Endothelial cell of umbilical vein (primary cell): ENCODE data around the gene GRM4. TPM values are rescaled to one million over a fixed set of nuclear protein-coding genes. Genes with fewer than 3 reads are reported as not detected.

Experiments used
- BruUV-seq: library from RNA; stranded (reverse); fragments of 400-500 nt; replicated peaks from 2 replicates; lab custom pipeline; 2021; lab: Mats Ljungman, UMichigan
- CTCF ChIA-PET: fragments of 300-600, 350-600 bp; sonication (Branson Sonifier 250); formaldehyde crosslinking; loops from one replicate; lab custom pipeline; 2021; ENCODE audit warnings: antibody characterized with exemption, inconsistent platforms; lab: Charles Lee
- POLR2A ChIA-PET: fragments of 300-600, 350-600 bp; sonication (Branson Sonifier 250); formaldehyde crosslinking; loops from one replicate; lab custom pipeline; 2021; ENCODE audit warnings: antibody characterized with exemption, inconsistent platforms; lab: Charles Lee
- DNase-seq: peaks from one replicate; pipeline ENCODE4 v3.0.0-alpha.2; 2011; ENCODE audit warnings: low read depth, low spot score
- FAIRE-seq: peaks from 2 replicates; lab custom pipeline; 2011; peaks lifted over from hg19 to GRCh38; lab: Jason Lieb, UNC
- H2AFZ ChIP-seq: 2 replicates; pipeline ENCODE4 v1.6.0; 2012; ENCODE audit warnings: low read depth, low read length, control low read depth, inconsistent platforms
- H3K27ac ChIP-seq: 2 replicates; pipeline ENCODE4 v1.5.1; 2011; ENCODE audit warnings: low read depth, mild to moderate bottlenecking, control low read depth, low read length, moderate library complexity; ENCODE audit not compliant: insufficient read depth
- H3K27me3 ChIP-seq, 2 experiments: 2 replicates each; pipeline versions ENCODE4 v1.6.0 to v1.6.1; 2011; ENCODE audit warnings: low read length in 2 of 2, mixed read lengths in 1 of 2; ENCODE audit not compliant: control insufficient read depth in 2 of 2, insufficient read depth in 2 of 2
- H3K36me3 ChIP-seq, 2 experiments: 2 replicates in 1 of 2; 3 replicates in 1 of 2; pipeline ENCODE4 v1.5.1; 2011; ENCODE audit warnings: low read length in 2 of 2, mild to moderate bottlenecking in 1 of 2, moderate library complexity in 1 of 2; ENCODE audit not compliant: control insufficient read depth in 2 of 2, insufficient read depth in 2 of 2; ENCODE audit errors: extremely low read depth in 1 of 2
- H3K4me1 ChIP-seq: 3 replicates; pipeline ENCODE4 v1.5.1; 2011; ENCODE audit warnings: mild to moderate bottlenecking, low read length; ENCODE audit not compliant: control insufficient read depth, insufficient read depth; ENCODE audit errors: extremely low read depth
- H3K4me2 ChIP-seq: 2 replicates; pipeline ENCODE4 v1.6.1; 2011; ENCODE audit warnings: low read length, control low read depth, mixed read lengths; ENCODE audit not compliant: insufficient read depth
- H3K4me3 ChIP-seq, 3 experiments: fragments of 200-600 bp in 1 of 3; sonication (generic), shearing (Covaris generic) in 1 of 3; replicated peaks in 1 of 3; 2 replicates each; pipeline ENCODE4 v1.5.1; 2011 to 2016; ENCODE audit warnings: control low read depth in 3 of 3, low read length in 3 of 3, mild to moderate bottlenecking in 2 of 3, inconsistent platforms in 1 of 3, low read depth in 1 of 3, moderate library complexity in 1 of 3; ENCODE audit not compliant: insufficient read depth in 1 of 3
- H3K79me2 ChIP-seq: 2 replicates; pipeline ENCODE4 v1.6.0; 2012; ENCODE audit warnings: low read length, inconsistent platforms; ENCODE audit not compliant: control insufficient read depth, insufficient read depth
- H3K9ac ChIP-seq: replicated peaks from 2 replicates; pipeline ENCODE3; 2011; ENCODE audit warnings: low read length, control low read depth; ENCODE audit not compliant: insufficient read depth; ENCODE audit errors: extremely low read depth
- H3K9me1 ChIP-seq: replicated peaks from 3 replicates; pipeline ENCODE4 v1.6.0; 2011; ENCODE audit warnings: mild to moderate bottlenecking, low read length; ENCODE audit not compliant: control insufficient read depth, insufficient read depth; ENCODE audit errors: extremely low read depth
- H3K9me3 ChIP-seq: replicated peaks from 2 replicates; pipeline ENCODE4 v1.5.1; 2012; ENCODE audit warnings: low read length, inconsistent platforms; ENCODE audit not compliant: control insufficient read depth, insufficient read depth
- H4K20me1 ChIP-seq: replicated peaks from 2 replicates; pipeline ENCODE3; 2011; ENCODE audit warnings: mild to moderate bottlenecking, low read length; ENCODE audit not compliant: control insufficient read depth, insufficient read depth; ENCODE audit errors: extremely low read depth
- EZH2 ChIP-seq: IDR thresholded peaks from 2 replicates; pipeline ENCODE4 v1.6.1; 2012; ENCODE audit warnings: borderline replicate concordance, low read depth, mild to moderate bottlenecking, moderate library complexity, low read length, inconsistent platforms; ENCODE audit not compliant: severe bottlenecking
- FOS ChIP-seq: IDR thresholded peaks from 2 replicates; pipeline ENCODE4 v1.6.1; 2011; ENCODE audit warnings: mild to moderate bottlenecking, low read length, moderate library complexity, borderline replicate concordance; ENCODE audit not compliant: insufficient read depth
- GATA2 ChIP-seq: IDR thresholded peaks from 2 replicates; pipeline ENCODE4 v1.7.0; 2011; ENCODE audit warnings: low read depth, mild to moderate bottlenecking, moderate library complexity, mixed read lengths, low read length; ENCODE audit not compliant: insufficient read length, insufficient read depth
- JUN ChIP-seq: IDR thresholded peaks from 2 replicates; pipeline ENCODE4 v1.6.1; 2011; ENCODE audit warnings: borderline replicate concordance, low read depth; ENCODE audit not compliant: insufficient read length, insufficient read depth
- MYC ChIP-seq: IDR thresholded peaks from one replicate; pipeline ENCODE4 v1.6.1; 2011; ENCODE audit warnings: mild to moderate bottlenecking, low read depth, low read length
- POLR2A ChIP-seq: IDR thresholded peaks from 2 replicates; pipeline ENCODE4 v1.6.1; 2012; ENCODE audit warnings: low read depth, mild to moderate bottlenecking, control low read depth, low read length
- POLR2AphosphoS5 ChIP-seq: IDR thresholded peaks from 2 replicates; pipeline ENCODE4 v1.6.1; 2012; ENCODE audit warnings: low read depth, mild to moderate bottlenecking, control low read depth, low read length, moderate library complexity; ENCODE audit not compliant: insufficient read depth
- dilution Hi-C: fragments of 300-500 bp; cut with MboI; formaldehyde crosslinking; loops from one replicate; pipeline ENCODE4 v1.15.0; 2019; ENCODE audit warnings: low sequenced_read_pairs; ENCODE audit not compliant: extremely low pct_ligation_motif_present
- intact Hi-C: fragments of 100-400 bp; cut with micrococcal nuclease; formaldehyde crosslinking; loops from one replicate; pipeline ENCODE4 v1.10.0; 2022
- polyA plus RNA-seq, 4 experiments: library from polyadenylated mRNA; depleted of rRNA in 3 of 4; stranded (reverse) in 3 of 4; unstranded in 1 of 4; fragments of >200 nt; gene quantifications; 2 replicates each; pipeline versions ENCODE4 v1.2.1 to v1.2.3, GENCODE V29; 2011 to 2012; ENCODE audit warnings: missing spikeins in 1 of 4
- total RNA-seq: library from RNA; stranded (reverse); gene quantifications from 2 replicates; pipeline ENCODE4 v1.2.3, GENCODE V29; 2021
- TF ChIP-seq, protein P1 (sequence below): IDR thresholded peaks from 2 replicates; pipeline ENCODE4 v1.6.1; 2011; ENCODE audit not compliant: insufficient read depth, insufficient read length
- TF ChIP-seq, protein P2 (sequence below), 2 donors: IDR thresholded peaks; 1 replicate in 1 of 2; 2 replicates in 1 of 2; pipeline ENCODE4 v1.5.1; 2011; ENCODE audit warnings: low read length in 2 of 2, mild to moderate bottlenecking in 2 of 2, moderate library complexity in 2 of 2, control low read depth in 1 of 2, inconsistent platforms in 1 of 2, low read depth in 1 of 2; ENCODE audit not compliant: insufficient read depth in 1 of 2; ENCODE audit errors: extremely low read depth in 1 of 2

Gene GRM4
- total and polyA plus RNA-seq, 2 donors (not counting 3 experiments of a cell fraction or from before 2014, with no cell fraction given), result 0.03 TPM; not detected in 1

DNA sequence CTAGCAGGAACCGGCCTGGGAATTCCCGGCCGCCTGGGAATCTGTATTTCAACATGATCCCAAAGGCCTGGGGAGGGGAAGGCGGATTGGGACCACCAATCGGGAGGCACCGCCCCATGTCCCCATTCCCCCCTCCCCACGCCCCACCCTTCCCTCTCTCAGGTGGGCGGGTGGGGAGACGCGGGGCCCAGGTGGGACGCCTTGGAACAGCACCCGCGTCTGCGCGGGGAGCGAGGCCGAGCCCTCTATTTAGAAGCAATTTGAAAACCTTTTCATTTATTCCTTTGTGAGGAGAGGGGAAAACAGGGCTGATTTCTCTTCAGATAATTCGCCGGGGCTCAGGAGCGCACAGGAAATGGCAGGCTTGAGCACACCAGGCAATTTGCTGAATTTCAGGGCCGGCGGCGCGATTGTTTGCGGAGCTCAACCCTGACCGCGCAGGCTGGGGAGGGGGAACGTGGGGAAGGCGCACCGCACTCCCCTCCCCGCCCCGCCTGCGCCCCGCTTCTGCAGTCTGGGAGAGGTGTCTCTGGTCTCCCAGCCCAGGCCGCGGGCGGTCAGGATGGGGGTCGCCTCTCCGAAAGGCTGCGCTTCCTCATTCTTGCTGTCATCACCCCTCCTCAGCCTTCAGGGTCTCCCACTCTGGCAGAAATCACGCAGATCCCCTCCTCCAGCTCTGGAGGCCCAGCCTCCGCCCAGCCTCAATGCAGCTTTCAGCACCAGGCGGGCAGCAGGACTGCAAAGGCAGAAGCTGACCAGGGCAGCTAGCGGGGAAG, 170.0 kb downstream of the GRM4 start:
- Histone ChIP-seq H3K4me3 (no peak overlapping the region), H3K9me3 (no peaks in the 10 kb centered on the region), H3K9ac (no peak overlapping the region), H3K9me1 (no peaks in the 10 kb centered on the region), H4K20me1 (no peaks in the 10 kb centered on the region), H3K36me3 (no peaks in the 10 kb centered on the region), H3K27me3 (peaks cover 18 to 27% of the 10 kb centered on the region in 2 experiments), H2AFZ (no peak overlapping the region), H3K4me1 (no peaks in the 10 kb centered on the region), H3K4me2 (no peak overlapping the region), H3K79me2 (no peaks in the 10 kb centered on the region), H3K27ac (no peak overlapping the region)
- intact Hi-C loops, result no loop called here
- BruUV-seq, result no TSS peak
- dilution Hi-C loops, result no loop called here
- POLR2A ChIA-PET, result no interaction called here
- DNase-seq (no peak), FAIRE-seq (no peak)
- CTCF ChIA-PET, result interaction anchor here (1.9 kb wide), 1 partner anchor 79 kb away, joined by 5 read pairs; no protein-coding TSS in a partner anchor
- TF ChIP-seq FOS (no peak), GATA2 (no peak), MYC (no peak), EZH2 (peak; percentile 64)

DNA sequence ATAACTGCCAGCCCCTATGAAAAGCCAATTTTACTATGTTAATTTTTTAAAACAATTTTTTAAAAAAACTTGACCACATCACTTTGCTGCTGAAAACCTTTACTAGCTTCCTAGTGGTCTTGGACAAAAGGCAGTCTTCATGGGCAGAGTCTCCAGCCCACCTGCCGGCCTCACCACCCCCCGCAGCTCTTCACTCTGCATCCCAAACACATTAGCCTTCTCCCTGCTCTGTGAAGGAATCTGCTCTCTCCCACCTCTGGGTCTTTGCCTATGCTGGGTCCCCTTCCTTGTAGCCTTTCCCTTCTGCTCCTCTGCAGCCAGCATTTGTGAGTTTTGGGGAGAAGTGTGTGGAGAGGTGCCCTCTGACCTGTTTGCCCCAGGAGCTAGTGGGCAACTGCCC, 171.4 kb downstream of the GRM4 start:
- Histone ChIP-seq H3K27me3 (peaks cover 22 to 31% of the 10 kb centered on the region in 2 experiments), H3K4me3 (no peak overlapping the region), H3K4me2 (no peak overlapping the region), H3K27ac (no peak overlapping the region), H2AFZ (no peak overlapping the region), H3K9ac (no peak overlapping the region), H3K9me3 (no peaks in the 10 kb centered on the region), H3K79me2 (no peaks in the 10 kb centered on the region), H3K4me1 (no peaks in the 10 kb centered on the region), H3K9me1 (no peaks in the 10 kb centered on the region), H3K36me3 (no peaks in the 10 kb centered on the region), H4K20me1 (no peaks in the 10 kb centered on the region)
- dilution Hi-C loops, result no loop called here
- CTCF ChIA-PET, result interaction anchor here (1.9 kb wide), 1 partner anchor 81 kb away, joined by 5 read pairs; no protein-coding TSS in a partner anchor
- TF ChIP-seq, protein P1, sequence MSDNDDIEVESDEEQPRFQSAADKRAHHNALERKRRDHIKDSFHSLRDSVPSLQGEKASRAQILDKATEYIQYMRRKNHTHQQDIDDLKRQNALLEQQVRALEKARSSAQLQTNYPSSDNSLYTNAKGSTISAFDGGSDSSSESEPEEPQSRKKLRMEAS, result no peak
- no peak for TF ChIP-seq POLR2AphosphoS5
- TF ChIP-seq FOS, result no peak
- no peak for TF ChIP-seq JUN
- no peak for TF ChIP-seq EZH2
- no peak for TF ChIP-seq POLR2A
- TF ChIP-seq, protein P2, sequence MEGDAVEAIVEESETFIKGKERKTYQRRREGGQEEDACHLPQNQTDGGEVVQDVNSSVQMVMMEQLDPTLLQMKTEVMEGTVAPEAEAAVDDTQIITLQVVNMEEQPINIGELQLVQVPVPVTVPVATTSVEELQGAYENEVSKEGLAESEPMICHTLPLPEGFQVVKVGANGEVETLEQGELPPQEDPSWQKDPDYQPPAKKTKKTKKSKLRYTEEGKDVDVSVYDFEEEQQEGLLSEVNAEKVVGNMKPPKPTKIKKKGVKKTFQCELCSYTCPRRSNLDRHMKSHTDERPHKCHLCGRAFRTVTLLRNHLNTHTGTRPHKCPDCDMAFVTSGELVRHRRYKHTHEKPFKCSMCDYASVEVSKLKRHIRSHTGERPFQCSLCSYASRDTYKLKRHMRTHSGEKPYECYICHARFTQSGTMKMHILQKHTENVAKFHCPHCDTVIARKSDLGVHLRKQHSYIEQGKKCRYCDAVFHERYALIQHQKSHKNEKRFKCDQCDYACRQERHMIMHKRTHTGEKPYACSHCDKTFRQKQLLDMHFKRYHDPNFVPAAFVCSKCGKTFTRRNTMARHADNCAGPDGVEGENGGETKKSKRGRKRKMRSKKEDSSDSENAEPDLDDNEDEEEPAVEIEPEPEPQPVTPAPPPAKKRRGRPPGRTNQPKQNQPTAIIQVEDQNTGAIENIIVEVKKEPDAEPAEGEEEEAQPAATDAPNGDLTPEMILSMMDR (IDR thresholded peaks at IDR 0.05; ENCODE audit: extremely low read depth in 1 of 2, insufficient read depth in 1 of 2, low read depth in 1 of 2, low read length in 2 of 2), result no peak
- no peak for TF ChIP-seq MYC
- TF ChIP-seq GATA2, result no peak
- no TSS peak for BruUV-seq
- intact Hi-C loops, result no loop called here
- no peak for DNase-seq
- no peak for FAIRE-seq
- POLR2A ChIA-PET, result no interaction called here
